ENCODE measurements around the gene TEN1.

DNA sequence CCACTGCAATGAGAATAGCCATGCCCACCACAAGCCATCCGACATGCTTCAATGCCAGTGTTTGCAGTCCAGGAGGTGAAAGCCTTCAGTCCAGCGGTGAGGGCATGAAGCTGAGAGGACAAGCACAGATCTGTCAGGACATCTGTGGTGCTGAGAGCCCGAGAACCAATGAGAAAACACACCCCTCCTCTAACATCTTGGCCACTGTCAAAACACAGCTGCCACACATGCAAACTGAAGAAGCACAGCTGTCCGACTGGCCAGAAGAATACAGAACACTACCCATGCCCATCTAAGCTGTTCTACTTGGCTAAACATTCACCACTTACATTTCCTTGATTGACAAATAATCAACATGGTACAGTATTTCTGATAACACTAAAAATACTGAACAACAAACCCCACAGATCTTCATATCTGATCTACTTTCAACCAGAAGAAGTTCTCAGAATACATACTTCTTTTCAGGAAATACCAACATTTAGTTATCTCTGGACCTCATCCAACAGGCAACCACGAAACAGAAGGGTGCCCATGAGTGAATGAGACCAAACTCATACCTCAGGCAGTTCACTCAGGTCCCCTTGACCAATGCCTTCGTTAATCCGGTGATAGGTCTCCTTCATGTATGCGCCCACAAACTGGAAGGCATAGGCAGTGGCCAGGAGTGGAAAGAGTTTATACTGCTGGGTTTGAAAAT is 28.0 kb upstream of the TEN1 start:
- TF ChIP-seq, protein P1, sequence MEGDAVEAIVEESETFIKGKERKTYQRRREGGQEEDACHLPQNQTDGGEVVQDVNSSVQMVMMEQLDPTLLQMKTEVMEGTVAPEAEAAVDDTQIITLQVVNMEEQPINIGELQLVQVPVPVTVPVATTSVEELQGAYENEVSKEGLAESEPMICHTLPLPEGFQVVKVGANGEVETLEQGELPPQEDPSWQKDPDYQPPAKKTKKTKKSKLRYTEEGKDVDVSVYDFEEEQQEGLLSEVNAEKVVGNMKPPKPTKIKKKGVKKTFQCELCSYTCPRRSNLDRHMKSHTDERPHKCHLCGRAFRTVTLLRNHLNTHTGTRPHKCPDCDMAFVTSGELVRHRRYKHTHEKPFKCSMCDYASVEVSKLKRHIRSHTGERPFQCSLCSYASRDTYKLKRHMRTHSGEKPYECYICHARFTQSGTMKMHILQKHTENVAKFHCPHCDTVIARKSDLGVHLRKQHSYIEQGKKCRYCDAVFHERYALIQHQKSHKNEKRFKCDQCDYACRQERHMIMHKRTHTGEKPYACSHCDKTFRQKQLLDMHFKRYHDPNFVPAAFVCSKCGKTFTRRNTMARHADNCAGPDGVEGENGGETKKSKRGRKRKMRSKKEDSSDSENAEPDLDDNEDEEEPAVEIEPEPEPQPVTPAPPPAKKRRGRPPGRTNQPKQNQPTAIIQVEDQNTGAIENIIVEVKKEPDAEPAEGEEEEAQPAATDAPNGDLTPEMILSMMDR (IDR thresholded peaks at IDR 0.05; ENCODE audit: low read length): no peak
- no peak for TF ChIP-seq EZH2phosphoT487 (IDR thresholded peaks at IDR 0.05; ENCODE audit: low read length)

All from MM.1S (cell line).